Activated CD4-positive, alpha-beta memory T cell treated with anti-CD3 and anti-CD28 coated beads for 36 hours (primary cell): ENCODE measurements around the gene RAD18. TPM values are rescaled to one million over a fixed set of nuclear protein-coding genes. Genes with fewer than 3 reads are reported as not detected.

Source experiments
- CTCF ChIA-PET: fragments of 350-600 bp; sonication (Branson Sonifier 250); formaldehyde crosslinking; loops from one replicate; lab custom pipeline; 2021; ENCODE audit warnings: antibody characterized with exemption, inconsistent platforms; lab: Charles Lee
- POLR2A ChIA-PET: fragments of 350-600 bp; sonication (Branson Sonifier 250); formaldehyde crosslinking; loops from one replicate; lab custom pipeline; 2021; ENCODE audit warnings: antibody characterized with exemption; lab: Charles Lee
- DNase-seq: peaks from one replicate; pipeline ENCODE4 v3.0.0-alpha.2; 2020
- H3K27ac Mint-ChIP-seq: one replicate; pipeline ENCODE4 v1.8.0; 2021; ENCODE audit warnings: mixed read lengths
- H3K27me3 Mint-ChIP-seq: one replicate; pipeline ENCODE4 v1.8.0; 2021; ENCODE audit warnings: mixed read lengths
- H3K36me3 Mint-ChIP-seq: one replicate; pipeline ENCODE4 v1.8.0; 2021; ENCODE audit warnings: mixed read lengths
- H3K4me1 Mint-ChIP-seq: one replicate; pipeline ENCODE4 v1.8.0; 2021; ENCODE audit warnings: low read depth, mixed read lengths
- H3K4me3 Mint-ChIP-seq: one replicate; pipeline ENCODE4 v1.8.0; 2021; ENCODE audit warnings: mild to moderate bottlenecking, mixed read lengths
- H3K9me3 Mint-ChIP-seq: one replicate; pipeline ENCODE4 v1.8.0; 2021; ENCODE audit warnings: mixed read lengths
- intact Hi-C: fragments of 100-400 bp; cut with micrococcal nuclease; formaldehyde crosslinking; loops from one replicate; pipeline ENCODE4 v1.15.1; 2023
- total RNA-seq, 2 experiments: library from RNA; stranded (reverse); gene quantifications; one replicate each; pipeline ENCODE4 v1.2.3, GENCODE V29; 2021

The RAD18 gene
- total RNA-seq, 2 experiments from 2014 or later: 38.1 to 41.9 TPM

DNA sequence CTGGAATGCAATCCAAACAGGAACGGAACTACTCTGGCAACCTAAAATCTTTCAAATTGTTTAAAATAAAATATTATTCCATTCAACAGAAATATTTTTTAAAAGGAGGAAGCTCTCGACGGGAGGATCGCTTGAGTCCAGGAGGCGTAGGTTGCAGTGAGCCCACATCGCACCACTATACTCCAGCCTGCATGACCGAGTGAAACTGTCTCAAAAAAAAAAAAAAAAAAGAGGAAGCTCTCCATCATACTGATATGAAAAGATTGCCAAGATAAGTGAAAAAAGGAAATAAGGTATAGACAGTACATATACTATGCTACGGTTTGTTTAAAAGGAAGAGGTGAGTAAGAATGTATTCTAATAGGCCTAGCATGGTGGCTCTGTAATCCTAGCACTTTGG, 3.6 kb downstream of the RAD18 start:
- ChIA-PET POLR2A (no interaction called here), CTCF (interaction anchor here (0.7 to 1.7 kb wide), 3 partner anchors 13 to 343 kb away, joined by 3 to 8 read pairs (median 4); no protein-coding TSS in a partner anchor)
- Mint-ChIP-seq H3K27me3 (no peaks in the 10 kb centered on the region), H3K36me3 (peaks cover 37% of the 10 kb centered on the region), H3K4me1 (peaks cover 31% of the 10 kb centered on the region), H3K9me3 (no peaks in the 10 kb centered on the region), H3K4me3 (no peak overlapping the region), H3K27ac (no peak overlapping the region)
- intact Hi-C loops: loop anchor here (5.0 kb wide), 1 partner anchor 192 kb away; the partner anchor contains the start of gene OXTR
- DNase-seq: no peak

DNA sequence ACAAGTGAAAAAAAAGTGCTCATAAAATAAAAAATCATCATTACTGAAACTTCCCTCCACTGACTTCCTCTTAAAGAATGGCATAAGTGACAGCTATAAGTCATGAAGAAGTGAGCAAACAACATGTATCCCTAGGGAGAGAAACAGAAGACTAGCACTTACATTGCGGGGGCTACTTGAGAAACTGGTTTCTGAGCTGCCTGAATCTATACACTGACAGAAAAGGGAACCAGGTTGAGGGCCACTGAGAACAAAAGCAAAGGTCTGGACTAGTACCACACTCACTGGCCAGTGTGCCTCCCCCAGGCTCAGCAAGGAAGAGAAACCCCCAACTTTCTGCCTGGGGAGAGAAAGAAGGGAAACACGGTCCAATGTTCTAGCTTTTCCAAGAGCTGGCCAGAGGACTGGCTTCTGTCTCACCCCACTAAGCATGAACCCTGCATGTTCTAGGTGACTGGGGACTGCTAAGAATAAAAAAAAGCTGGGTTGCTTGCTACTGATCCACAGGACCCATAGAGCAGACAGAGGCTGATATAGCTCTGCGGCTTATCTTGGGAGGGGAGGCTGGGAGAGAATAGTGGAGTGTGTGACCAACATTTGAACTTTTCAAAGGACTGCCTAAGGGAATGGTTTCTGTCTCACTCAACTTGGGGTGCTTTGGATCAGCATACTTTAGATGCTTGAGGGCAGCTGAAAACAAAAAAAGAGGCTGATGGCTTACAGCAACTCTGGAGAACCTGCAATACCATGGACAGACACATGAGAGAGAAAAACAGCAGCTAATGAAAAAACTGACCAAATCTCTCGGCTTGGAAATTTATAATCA, 8.1 kb downstream of the RAD18 start:
- CTCF ChIA-PET: interaction anchor here (0.8 kb wide), 1 partner anchor 186 kb away, joined by 3 read pairs; the partner anchor contains the start of gene OXTR
- no peaks in the 10 kb centered on the region for H3K9me3 Mint-ChIP-seq
- intact Hi-C loops: no loop called here
- H3K4me3 Mint-ChIP-seq: no peak overlapping the region
- POLR2A ChIA-PET: no interaction called here
- peaks cover 19% of the 10 kb centered on the region for H3K4me1 Mint-ChIP-seq
- H3K27me3 Mint-ChIP-seq: no peaks in the 10 kb centered on the region
- H3K36me3 Mint-ChIP-seq: peaks cover 32% of the 10 kb centered on the region
- H3K27ac Mint-ChIP-seq: no peak overlapping the region
- no peak for DNase-seq

DNA sequence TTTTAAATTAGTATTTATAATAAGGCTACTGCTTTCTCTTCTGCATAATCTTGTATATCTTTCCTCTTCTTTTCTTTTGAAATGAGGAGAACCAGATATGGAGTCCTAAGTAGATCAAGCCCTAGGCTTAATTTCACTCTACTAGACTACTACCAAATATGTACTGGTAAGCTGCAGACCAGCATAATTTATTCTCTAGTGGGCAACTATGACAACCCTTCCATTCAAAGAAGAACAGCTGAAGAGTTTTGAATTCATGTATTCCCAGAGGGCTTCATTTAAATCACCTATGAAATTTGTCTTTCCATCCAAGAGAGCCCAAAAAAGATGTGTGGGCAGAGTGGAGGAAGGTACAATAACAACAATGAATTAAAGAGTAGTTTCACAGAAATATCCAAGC, 10.0 kb downstream of the RAD18 start:
- intact Hi-C loops: no loop called here
- Mint-ChIP-seq H3K36me3 (peaks cover 18% of the 10 kb centered on the region), H3K4me3 (no peak overlapping the region), H3K4me1 (peaks cover 19% of the 10 kb centered on the region), H3K27ac (no peak overlapping the region), H3K9me3 (no peaks in the 10 kb centered on the region), H3K27me3 (no peaks in the 10 kb centered on the region)
- POLR2A ChIA-PET: interaction anchor here (0.6 kb wide), 1 partner anchor 10 kb away, joined by 5 read pairs; no protein-coding TSS in a partner anchor
- no peak for DNase-seq
- CTCF ChIA-PET: no interaction called here

DNA sequence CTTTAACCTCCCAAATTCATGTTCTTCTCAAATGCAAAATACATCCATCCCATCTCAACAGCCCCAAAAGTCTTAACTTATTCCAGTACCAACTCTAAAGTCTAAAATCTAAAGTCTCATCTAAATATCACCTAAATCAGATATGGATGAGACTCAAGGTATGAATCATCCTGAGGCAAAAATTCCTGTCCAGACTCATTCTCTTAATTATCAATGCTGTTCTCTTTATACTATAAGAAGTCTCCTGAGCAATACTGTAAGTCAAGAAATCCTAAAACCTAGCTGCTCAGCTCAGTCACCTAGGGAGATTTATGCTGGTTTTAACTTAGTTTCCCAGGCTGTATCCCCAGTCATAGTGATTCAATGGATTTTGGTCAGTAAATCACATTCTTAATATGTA, 11.1 kb downstream of the RAD18 start:
- H3K27ac Mint-ChIP-seq: no peak overlapping the region
- no peaks in the 10 kb centered on the region for H3K9me3 Mint-ChIP-seq
- peaks cover 22% of the 10 kb centered on the region for H3K4me1 Mint-ChIP-seq
- peaks cover 10% of the 10 kb centered on the region for H3K36me3 Mint-ChIP-seq
- H3K27me3 Mint-ChIP-seq: no peaks in the 10 kb centered on the region
- H3K4me3 Mint-ChIP-seq: no peak overlapping the region
- intact Hi-C loops: no loop called here
- DNase-seq: no peak
- ChIA-PET POLR2A (no interaction called here), CTCF (no interaction called here)

DNA sequence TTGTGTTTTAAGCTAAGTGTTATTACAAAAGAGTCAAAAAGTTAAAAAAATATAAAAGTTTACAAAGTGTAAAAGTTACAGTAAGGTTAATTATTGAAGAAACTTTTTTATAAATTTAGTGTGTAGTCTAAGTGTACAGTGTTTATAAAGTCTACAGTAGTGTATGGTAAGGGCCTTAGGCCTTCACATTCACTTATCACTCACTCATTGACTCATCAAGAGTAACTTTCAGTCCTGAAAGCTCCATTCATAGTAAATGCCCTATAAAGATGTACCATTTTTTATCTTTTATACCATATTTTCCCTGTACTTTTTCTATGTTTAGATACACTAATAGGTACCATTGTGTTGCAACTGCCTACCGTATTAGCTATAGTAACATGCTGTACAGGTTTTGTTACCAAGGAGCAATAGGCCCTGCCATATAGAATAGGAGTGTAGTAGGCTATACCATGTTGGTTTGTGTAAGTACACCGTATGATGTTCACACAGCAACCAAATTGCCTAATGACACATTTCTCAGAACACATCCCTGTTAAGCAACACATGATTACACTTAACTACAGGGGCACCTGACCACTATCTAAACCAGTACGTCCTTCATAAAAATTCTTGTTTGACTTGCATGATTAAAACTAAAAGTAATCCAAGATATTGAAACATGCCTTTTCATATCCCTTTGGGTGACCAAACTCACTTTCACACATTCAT, 17.2 kb downstream of the RAD18 start:
- no peak for DNase-seq
- POLR2A ChIA-PET: no interaction called here
- peaks cover 10% of the 10 kb centered on the region for H3K4me1 Mint-ChIP-seq
- H3K27me3 Mint-ChIP-seq: no peaks in the 10 kb centered on the region
- H3K36me3 Mint-ChIP-seq: peaks cover 47% of the 10 kb centered on the region
- peaks cover 18% of the 10 kb centered on the region for H3K9me3 Mint-ChIP-seq
- intact Hi-C loops: no loop called here
- H3K27ac Mint-ChIP-seq: no peak overlapping the region
- CTCF ChIA-PET: no interaction called here
- no peak overlapping the region for H3K4me3 Mint-ChIP-seq

DNA sequence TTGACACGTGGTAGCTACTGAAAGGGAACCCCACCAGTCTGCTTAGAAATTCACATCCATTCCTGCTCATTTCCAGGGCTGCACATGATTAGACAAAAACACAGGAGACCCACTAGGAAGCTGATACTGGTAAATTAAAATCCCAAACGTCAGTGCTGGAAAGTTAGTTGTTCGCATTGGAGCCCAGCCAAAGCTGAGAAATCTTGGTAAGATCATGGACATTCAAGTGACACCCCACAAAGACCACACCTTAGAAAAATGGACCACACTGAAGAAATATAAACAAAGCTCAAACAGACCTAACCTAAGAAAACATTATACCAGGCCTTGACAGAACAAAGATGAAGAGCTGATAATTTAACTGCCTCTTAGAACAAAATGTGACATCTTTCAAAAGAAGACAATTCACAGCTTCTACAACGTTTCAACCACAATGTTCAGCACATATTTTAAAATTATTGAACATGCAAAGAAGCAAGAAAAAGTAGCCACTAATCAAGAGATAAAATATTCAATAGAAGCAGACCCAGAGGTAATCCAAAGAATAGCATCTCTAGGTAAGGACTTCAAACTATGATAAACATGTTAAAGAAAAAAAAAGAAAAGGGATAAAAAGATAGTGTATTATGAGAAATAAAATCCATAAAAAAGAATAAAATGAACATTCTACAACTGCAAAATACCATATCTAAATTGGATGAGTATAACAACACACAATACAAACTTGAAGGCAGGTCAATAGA, 20.4 kb downstream of the RAD18 start:
- H3K4me1 Mint-ChIP-seq: no peaks in the 10 kb centered on the region

DNA sequence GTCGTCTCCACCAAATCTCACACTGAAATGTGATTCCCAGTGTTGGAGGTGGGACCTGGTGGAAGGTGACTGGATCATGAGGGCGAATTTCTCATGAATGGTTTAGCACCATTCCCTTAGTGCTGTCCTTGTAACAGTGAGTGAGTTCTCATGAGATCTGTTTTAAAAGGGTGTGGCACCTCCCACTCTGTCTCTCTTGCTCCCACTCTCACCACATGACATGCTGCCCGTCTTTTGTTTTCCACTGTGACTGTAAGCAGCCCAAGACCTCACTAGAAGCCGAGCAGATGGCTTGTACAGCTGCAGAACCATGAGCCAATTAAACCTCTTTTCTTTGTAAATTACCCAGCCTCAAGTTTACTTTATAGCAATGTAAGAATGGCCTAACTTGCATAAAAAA, 21.2 kb downstream of the RAD18 start:
- Mint-ChIP-seq H3K27me3 (no peaks in the 10 kb centered on the region), H3K36me3 (peaks cover 58% of the 10 kb centered on the region), H3K27ac (no peak overlapping the region), H3K4me3 (no peak overlapping the region), H3K9me3 (peaks cover 18% of the 10 kb centered on the region), H3K4me1 (no peaks in the 10 kb centered on the region)
- POLR2A ChIA-PET: no interaction called here
- no peak for DNase-seq
- intact Hi-C loops: no loop called here
- CTCF ChIA-PET: no interaction called here

More for the DNA sequence above, 20.4 kb downstream of the RAD18 start:
- Mint-ChIP-seq H3K9me3 (peaks cover 18% of the 10 kb centered on the region), H3K36me3 (peaks cover 58% of the 10 kb centered on the region), H3K27me3 (no peaks in the 10 kb centered on the region), H3K4me3 (no peak overlapping the region), H3K27ac (no peak overlapping the region)
- ChIA-PET CTCF (interaction anchor here (0.6 kb wide), 1 partner anchor 16 kb away, joined by 3 read pairs; no protein-coding TSS in a partner anchor), POLR2A (no interaction called here)
- intact Hi-C loops: no loop called here
- DNase-seq: no peak

DNA sequence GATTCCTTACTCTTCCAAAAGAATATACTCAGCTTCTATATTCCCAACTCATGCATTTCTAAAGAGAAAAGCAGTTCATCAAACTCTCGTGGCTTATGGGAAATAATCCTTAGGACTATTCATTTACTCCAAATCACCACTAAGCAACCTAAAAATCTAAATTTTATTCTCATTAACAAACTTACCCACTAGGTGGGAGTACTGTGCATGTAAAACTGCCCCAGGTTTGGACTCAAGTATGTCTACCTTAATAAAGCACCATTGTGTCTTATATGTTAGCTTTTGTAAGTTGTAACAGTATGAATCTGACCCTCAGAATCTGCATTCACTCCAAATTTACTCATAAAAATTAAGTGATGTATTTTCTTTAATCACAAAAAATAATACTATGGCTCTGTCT, 25.3 kb downstream of the RAD18 start:
- intact Hi-C loops: no loop called here
- H3K27ac Mint-ChIP-seq: no peak overlapping the region
- H3K36me3 Mint-ChIP-seq: peaks cover 42% of the 10 kb centered on the region
- H3K27me3 Mint-ChIP-seq: no peaks in the 10 kb centered on the region
- CTCF ChIA-PET: no interaction called here
- H3K4me3 Mint-ChIP-seq: no peak overlapping the region
- no peaks in the 10 kb centered on the region for H3K4me1 Mint-ChIP-seq
- H3K9me3 Mint-ChIP-seq: peaks cover 5% of the 10 kb centered on the region
- DNase-seq: no peak
- POLR2A ChIA-PET: no interaction called here

DNA sequence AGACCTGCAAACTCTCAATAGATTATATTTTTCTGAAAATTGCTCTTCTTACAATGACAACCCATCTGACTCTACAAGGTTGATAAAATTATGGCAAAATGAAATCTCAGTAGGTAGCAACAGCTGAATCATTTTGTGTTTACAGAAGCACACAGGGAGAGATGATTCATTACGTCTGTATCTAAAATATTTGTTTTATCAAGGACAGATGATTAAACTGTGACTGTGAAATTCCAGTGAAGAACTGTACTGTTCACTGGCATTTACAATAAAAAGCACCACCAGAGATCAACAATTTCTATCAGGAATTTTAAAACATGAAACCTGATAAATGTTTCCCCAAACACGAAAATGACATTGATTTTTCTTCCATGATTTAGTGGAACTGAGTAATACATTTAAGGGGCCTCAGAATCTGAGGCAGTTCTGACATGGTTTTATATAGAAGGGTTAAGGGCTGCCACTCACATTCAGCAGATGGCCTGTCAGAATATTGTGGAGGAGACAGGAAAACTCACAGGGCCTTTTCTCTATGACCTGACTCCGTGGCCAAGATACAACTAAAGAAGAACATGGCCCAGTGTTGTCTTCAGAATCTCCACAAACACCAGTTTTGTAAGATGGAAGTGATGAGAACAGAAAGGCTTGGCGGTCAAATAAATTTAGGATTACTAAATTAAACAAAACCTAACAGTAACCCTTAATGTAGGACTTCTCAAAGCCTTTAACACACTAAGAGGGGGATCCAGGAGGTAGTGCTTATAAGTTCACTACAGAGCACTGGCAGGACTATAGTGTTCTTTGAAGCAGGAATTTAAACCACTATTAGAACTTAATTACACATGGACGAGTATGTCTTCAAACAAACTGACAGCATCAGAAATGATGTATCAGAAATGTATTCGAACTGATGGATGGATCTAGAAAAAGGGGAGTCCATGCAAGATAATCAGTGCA, 25.9 kb downstream of the RAD18 start:
- POLR2A ChIA-PET: no interaction called here
- intact Hi-C loops: no loop called here
- H3K27ac Mint-ChIP-seq: no peak overlapping the region
- H3K9me3 Mint-ChIP-seq: no peaks in the 10 kb centered on the region
- no peaks in the 10 kb centered on the region for H3K4me1 Mint-ChIP-seq
- CTCF ChIA-PET: no interaction called here
- H3K4me3 Mint-ChIP-seq: no peak overlapping the region
- no peaks in the 10 kb centered on the region for H3K27me3 Mint-ChIP-seq
- H3K36me3 Mint-ChIP-seq: peaks cover 36% of the 10 kb centered on the region
- DNase-seq: no peak

DNA sequence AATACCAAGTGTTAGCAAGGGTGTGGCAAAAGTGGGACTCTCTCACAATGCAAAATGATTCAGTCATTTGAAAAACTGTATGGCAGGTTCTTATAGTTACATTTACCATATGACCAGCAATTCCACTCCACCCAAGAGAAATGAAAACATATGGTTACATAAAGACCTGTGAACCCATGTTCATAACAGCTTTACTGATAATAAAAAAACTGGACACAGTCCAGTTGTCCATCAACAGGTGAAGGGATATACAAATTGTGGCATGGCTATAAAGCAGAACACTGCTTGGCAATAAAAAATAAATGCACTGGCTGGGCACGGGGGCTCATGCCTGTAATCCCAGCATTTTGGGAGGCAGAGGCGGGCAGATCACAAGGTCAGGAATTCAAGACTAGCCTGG, 30.8 kb downstream of the RAD18 start:
- H3K9me3 Mint-ChIP-seq: no peaks in the 10 kb centered on the region
- POLR2A ChIA-PET: no interaction called here
- CTCF ChIA-PET: no interaction called here

DNA sequence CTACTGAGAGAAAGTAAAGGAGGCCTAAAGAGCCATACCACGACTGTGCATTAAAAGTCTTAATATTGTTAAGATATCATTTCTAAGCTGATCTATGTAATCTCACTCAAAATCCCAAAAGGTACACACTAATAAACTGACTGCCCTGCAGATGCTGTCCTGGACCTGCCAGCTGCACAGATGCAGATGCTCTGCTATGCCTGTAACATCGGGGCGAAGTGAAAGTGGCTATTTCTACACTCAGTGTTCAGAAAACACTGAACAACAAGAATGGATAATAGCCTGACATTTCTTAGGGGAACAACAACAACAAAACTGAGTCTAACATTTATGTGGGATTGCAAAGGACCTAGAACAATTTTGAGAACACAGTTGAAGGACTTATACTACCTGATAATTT, 31.9 kb downstream of the RAD18 start:
- peaks cover 28% of the 10 kb centered on the region for H3K36me3 Mint-ChIP-seq
- ChIA-PET CTCF (no interaction called here), POLR2A (no interaction called here)
- H3K27me3 Mint-ChIP-seq: no peaks in the 10 kb centered on the region
- H3K4me1 Mint-ChIP-seq: no peaks in the 10 kb centered on the region
- no peak for DNase-seq
- H3K4me3 Mint-ChIP-seq: no peak overlapping the region
- H3K9me3 Mint-ChIP-seq: peaks cover 2% of the 10 kb centered on the region
- intact Hi-C loops: no loop called here
- no peak overlapping the region for H3K27ac Mint-ChIP-seq

More for the DNA sequence above, 30.8 kb downstream of the RAD18 start:
- DNase-seq: no peak
- H3K27ac Mint-ChIP-seq: no peak overlapping the region
- peaks cover 25% of the 10 kb centered on the region for H3K36me3 Mint-ChIP-seq
- no peaks in the 10 kb centered on the region for H3K4me1 Mint-ChIP-seq
- no peak overlapping the region for H3K4me3 Mint-ChIP-seq
- intact Hi-C loops: no loop called here
- H3K27me3 Mint-ChIP-seq: no peaks in the 10 kb centered on the region
